DND-41 (cell line): ENCODE measurements around the gene TBATA.
A peak's percentile ranks its signal among the peaks of the same experiment; 100 is the strongest.

Experiments
- ATAC-seq: fragments of 200-7000 bp; cut with Tn5 transposase; 3 replicates; pipeline ENCODE4 v1.9.1; 2021; ENCODE audit warnings: low read depth; ENCODE audit not compliant: insufficient read depth
- DNase-seq: peaks from one replicate; pipeline ENCODE4 v3.0.0-alpha.2; 2020
- H2AFZ ChIP-seq: 2 replicates; pipeline ENCODE4 v1.6.0; 2012; ENCODE audit warnings: low read depth, low read length
- H3K27ac ChIP-seq: 2 replicates; pipeline ENCODE4 v1.5.1; 2012; ENCODE audit warnings: low read length, inconsistent platforms
- H3K27me3 ChIP-seq: fragments of 200-600 bp; sonication (generic); 2 replicates; pipeline ENCODE4 v1.6.0; 2012; ENCODE audit warnings: low read length, mild to moderate bottlenecking, inconsistent platforms; ENCODE audit not compliant: insufficient read depth, poor library complexity
- H3K36me3 ChIP-seq: 2 replicates; pipeline ENCODE4 v1.5.1; 2012; ENCODE audit warnings: low read length, inconsistent platforms; ENCODE audit not compliant: insufficient read depth
- H3K4me1 ChIP-seq: 2 replicates; pipeline ENCODE4 v1.5.1; 2012; ENCODE audit warnings: mild to moderate bottlenecking, low read length; ENCODE audit not compliant: insufficient read depth
- H3K4me2 ChIP-seq: 2 replicates; pipeline ENCODE4 v1.6.0; 2012; ENCODE audit warnings: mild to moderate bottlenecking, moderate library complexity, low read length, inconsistent platforms; ENCODE audit not compliant: insufficient read depth
- H3K4me3 ChIP-seq, 2 experiments: fragments of 200-600 bp in 1 of 2; shearing (Covaris generic) in 1 of 2; 2 replicates each; pipeline ENCODE4 v1.5.1; 2012 to 2016; ENCODE audit warnings: inconsistent platforms in 2 of 2, low read length in 2 of 2, mild to moderate bottlenecking in 2 of 2, low read depth in 1 of 2, moderate library complexity in 1 of 2
- H3K79me2 ChIP-seq: 2 replicates; pipeline ENCODE4 v1.6.0; 2012; ENCODE audit warnings: low read length, inconsistent platforms; ENCODE audit not compliant: insufficient read depth
- H3K9ac ChIP-seq: 2 replicates; pipeline ENCODE4 v1.6.0; 2012; ENCODE audit warnings: low read depth, mild to moderate bottlenecking, inconsistent platforms, low read length, moderate library complexity
- H3K9me3 ChIP-seq: 2 replicates; pipeline ENCODE4 v1.5.1; 2012; ENCODE audit warnings: low read length, moderate library complexity, mild to moderate bottlenecking, inconsistent platforms; ENCODE audit not compliant: insufficient read depth, severe bottlenecking
- H4K20me1 ChIP-seq: 2 replicates; pipeline ENCODE4 v1.6.0; 2012; ENCODE audit warnings: low read length; ENCODE audit not compliant: insufficient read depth
- EZH2 ChIP-seq: IDR thresholded peaks from 3 replicates; pipeline ENCODE4 v1.6.1; 2012; ENCODE audit warnings: borderline replicate concordance, low read depth, mild to moderate bottlenecking, moderate library complexity, low read length, inconsistent platforms; ENCODE audit not compliant: severe bottlenecking
- TF ChIP-seq, protein P1 (sequence below): IDR thresholded peaks from 2 replicates; pipeline ENCODE4 v1.5.1; 2012; ENCODE audit warnings: borderline replicate concordance, low read length, moderate library complexity, mild to moderate bottlenecking; ENCODE audit not compliant: poor library complexity, severe bottlenecking; ENCODE audit errors: extremely low read depth

Gene TBATA

DNA sequence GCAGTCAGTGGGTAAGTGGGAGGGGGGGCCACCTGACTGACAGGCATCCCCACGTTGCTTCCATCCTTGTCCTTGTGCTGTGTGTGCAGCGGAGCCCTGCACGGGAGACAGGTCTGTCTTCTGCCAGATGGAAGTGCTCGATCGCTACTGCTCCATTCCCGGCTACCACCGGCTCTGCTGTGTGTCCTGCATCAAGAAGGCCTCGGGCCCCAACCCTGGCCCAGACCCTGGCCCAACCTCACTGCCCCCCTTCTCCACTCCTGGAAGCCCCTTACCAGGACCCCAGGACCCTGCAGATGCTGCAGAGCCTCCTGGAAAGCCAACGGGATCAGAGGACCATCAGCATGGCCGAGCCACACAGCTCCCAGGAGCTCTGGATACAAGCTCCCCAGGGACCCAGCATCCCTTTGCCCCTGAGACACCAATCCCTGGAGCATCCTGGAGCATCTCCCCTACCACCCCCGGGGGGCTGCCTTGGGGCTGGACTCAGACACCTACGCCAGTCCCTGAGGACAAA, 24.8 kb downstream of the TBATA start:
- Histone ChIP-seq H3K4me3 (no peak overlapping the region), H3K36me3 (no peaks in the 10 kb centered on the region), H3K27me3 (no peaks in the 10 kb centered on the region), H3K9me3 (peaks cover 3% of the 10 kb centered on the region), H3K79me2 (no peaks in the 10 kb centered on the region), H3K9ac (no peak overlapping the region), H4K20me1 (no peaks in the 10 kb centered on the region), H2AFZ (no peak overlapping the region), H3K27ac (no peak overlapping the region), H3K4me1 (peaks cover 30% of the 10 kb centered on the region), H3K4me2 (no peak overlapping the region)
- TF ChIP-seq EZH2, result no peak
- TF ChIP-seq, protein P1, sequence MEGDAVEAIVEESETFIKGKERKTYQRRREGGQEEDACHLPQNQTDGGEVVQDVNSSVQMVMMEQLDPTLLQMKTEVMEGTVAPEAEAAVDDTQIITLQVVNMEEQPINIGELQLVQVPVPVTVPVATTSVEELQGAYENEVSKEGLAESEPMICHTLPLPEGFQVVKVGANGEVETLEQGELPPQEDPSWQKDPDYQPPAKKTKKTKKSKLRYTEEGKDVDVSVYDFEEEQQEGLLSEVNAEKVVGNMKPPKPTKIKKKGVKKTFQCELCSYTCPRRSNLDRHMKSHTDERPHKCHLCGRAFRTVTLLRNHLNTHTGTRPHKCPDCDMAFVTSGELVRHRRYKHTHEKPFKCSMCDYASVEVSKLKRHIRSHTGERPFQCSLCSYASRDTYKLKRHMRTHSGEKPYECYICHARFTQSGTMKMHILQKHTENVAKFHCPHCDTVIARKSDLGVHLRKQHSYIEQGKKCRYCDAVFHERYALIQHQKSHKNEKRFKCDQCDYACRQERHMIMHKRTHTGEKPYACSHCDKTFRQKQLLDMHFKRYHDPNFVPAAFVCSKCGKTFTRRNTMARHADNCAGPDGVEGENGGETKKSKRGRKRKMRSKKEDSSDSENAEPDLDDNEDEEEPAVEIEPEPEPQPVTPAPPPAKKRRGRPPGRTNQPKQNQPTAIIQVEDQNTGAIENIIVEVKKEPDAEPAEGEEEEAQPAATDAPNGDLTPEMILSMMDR, result no peak
- ATAC-seq (no peak; the same call in 1 of the 3 replicates), DNase-seq (no peak)

DNA sequence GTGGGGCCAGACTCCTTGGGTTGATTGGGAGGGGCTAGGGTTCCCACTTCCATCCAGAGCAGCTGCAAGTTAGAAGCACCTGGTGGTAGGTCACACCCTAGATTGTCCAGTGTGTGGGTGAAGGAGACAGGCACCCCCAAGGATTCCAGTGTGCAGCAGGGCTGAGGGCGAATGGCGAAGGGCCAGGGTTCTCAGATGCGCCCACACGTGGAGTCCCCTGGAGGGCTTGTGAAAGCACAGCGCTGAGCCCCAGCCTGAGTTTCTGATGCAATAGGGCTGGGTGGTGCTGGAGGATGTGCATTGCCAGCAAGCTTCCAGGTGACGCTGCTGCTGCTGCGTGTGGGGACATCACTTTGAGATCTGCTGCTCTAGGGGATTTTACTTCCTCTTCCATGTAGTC, 25.4 kb downstream of the TBATA start:
- no peak overlapping the region for H3K4me2 ChIP-seq
- H4K20me1 ChIP-seq, result no peaks in the 10 kb centered on the region
- no peak overlapping the region for H3K27ac ChIP-seq
- no peaks in the 10 kb centered on the region for H3K27me3 ChIP-seq
- H3K9me3 ChIP-seq, result no peaks in the 10 kb centered on the region
- H3K4me3 ChIP-seq, result no peak overlapping the region
- no peak overlapping the region for H2AFZ ChIP-seq
- peak; percentile 72 for DNase-seq
- peaks cover 30% of the 10 kb centered on the region for H3K4me1 ChIP-seq
- no peak overlapping the region for H3K9ac ChIP-seq
- H3K79me2 ChIP-seq, result no peaks in the 10 kb centered on the region
- TF ChIP-seq, protein P1, result no peak
- no peak for TF ChIP-seq EZH2
- ATAC-seq, result peak; percentile 80
- H3K36me3 ChIP-seq, result no peaks in the 10 kb centered on the region

DNA sequence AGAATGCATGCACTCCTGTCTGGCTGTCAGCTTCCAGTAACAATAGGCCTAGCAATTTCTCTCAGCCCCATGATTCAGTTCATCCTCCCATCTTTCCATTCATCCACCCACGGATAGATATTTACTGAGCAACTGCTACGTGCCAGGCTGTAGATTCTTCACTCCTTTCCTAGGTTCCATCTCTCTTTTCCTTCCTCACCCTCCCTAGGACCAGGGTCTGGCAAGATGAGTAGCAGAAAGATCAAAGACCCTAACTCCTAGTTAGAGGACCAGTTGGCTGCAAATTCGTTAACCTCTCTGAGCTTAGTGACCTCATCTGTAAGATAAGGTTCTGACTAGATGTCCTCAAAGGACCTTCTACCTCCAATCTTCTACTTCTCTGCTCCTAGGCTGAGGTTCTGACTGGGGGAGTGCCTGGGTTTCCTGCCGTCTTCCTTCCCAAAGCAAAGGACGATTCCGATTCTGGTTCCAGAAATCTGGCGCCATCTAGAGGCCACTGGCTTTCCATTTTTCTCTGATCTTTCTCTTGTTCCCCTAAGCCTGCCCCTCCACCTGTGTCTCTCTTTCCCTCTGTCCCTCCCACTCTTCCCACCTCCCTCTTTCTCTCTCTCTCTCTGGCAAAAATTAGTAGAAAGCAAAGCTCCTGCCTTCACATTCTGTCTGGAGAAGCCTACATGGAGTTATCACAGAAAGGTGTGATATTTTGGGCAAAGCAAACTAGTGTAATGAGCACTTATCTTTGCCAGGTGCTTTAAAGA, 26.2 kb downstream of the TBATA start:
- no peak for TF ChIP-seq EZH2
- TF ChIP-seq, protein P1, result peak; percentile 85
- Histone ChIP-seq H3K27me3 (no peaks in the 10 kb centered on the region), H4K20me1 (no peaks in the 10 kb centered on the region), H3K4me1 (peaks cover 27% of the 10 kb centered on the region), H3K27ac (no peak overlapping the region), H3K79me2 (no peaks in the 10 kb centered on the region), H3K9ac (no peak overlapping the region), H2AFZ (no peak overlapping the region; the same call in 1 of the 2 replicates), H3K36me3 (no peaks in the 10 kb centered on the region), H3K4me2 (no peak overlapping the region), H3K9me3 (no peaks in the 10 kb centered on the region), H3K4me3 (no peak overlapping the region)
- ATAC-seq, result peak; percentile 72
- DNase-seq, result peak; percentile 81
